Suppressor macrophage treated with lipopolysaccharide for 4 hours (primary cell): Measurements from ENCODE around the gene MRPS27.

Experiments
- DNase-seq: peaks from one replicate; pipeline ENCODE4 v3.0.0-alpha.2; 2020

The MRPS27 gene

GRCh38 chr5:72290356-72291133, 29.5 kb downstream of the MRPS27 start:
- DNase-seq, result no peak

- DNase-seq, result no peak
Observed at GRCh38 chr5:72288924-72289323, 31.1 kb downstream of the MRPS27 start.

GRCh38 chr5:72286798-72287197, 33.2 kb downstream of the MRPS27 start:
- no peak for DNase-seq

- no peak for DNase-seq
Observed at GRCh38 chr5:72285424-72285821, 34.6 kb downstream of the MRPS27 start.

- peak; percentile 35 for DNase-seq
Observed at GRCh38 chr5:72284559-72285423, 35.2 kb downstream of the MRPS27 start.

- no peak for DNase-seq
Observed at GRCh38 chr5:72283358-72283757, 36.7 kb downstream of the MRPS27 start.

- no peak for DNase-seq
Observed at GRCh38 chr5:72282878-72283277, 37.2 kb downstream of the MRPS27 start.

GRCh38 chr5:72281764-72282499, 38.1 kb downstream of the MRPS27 start:
- no peak for DNase-seq

GRCh38 chr5:72281430-72281763, 38.6 kb downstream of the MRPS27 start:
- DNase-seq, result no peak

- peak; percentile 9 for DNase-seq
Observed at GRCh38 chr5:72280581-72281069, 39.4 kb downstream of the MRPS27 start.

GRCh38 chr5:72276219-72276752, 43.8 kb downstream of the MRPS27 start:
- DNase-seq, result no peak

GRCh38 chr5:72273547-72273946, 46.5 kb downstream of the MRPS27 start:
- DNase-seq, result no peak

- no peak for DNase-seq
Observed at GRCh38 chr5:72272398-72272797, 47.6 kb downstream of the MRPS27 start.

GRCh38 chr5:72271702-72272101, 48.3 kb downstream of the MRPS27 start:
- no peak for DNase-seq

- no peak for DNase-seq
Observed at GRCh38 chr5:72270037-72270436, 50.0 kb downstream of the MRPS27 start.

- DNase-seq, result no peak
Observed at GRCh38 chr5:72269411-72269780, 50.6 kb downstream of the MRPS27 start.

- DNase-seq, result peak; percentile 40
Observed at GRCh38 chr5:72268753-72269410, 51.2 kb downstream of the MRPS27 start.

- DNase-seq, result no peak
Observed at GRCh38 chr5:72268260-72268659, 51.8 kb downstream of the MRPS27 start.

GRCh38 chr5:72267685-72268084, 52.4 kb downstream of the MRPS27 start:
- DNase-seq, result no peak

GRCh38 chr5:72266862-72267261, 53.2 kb downstream of the MRPS27 start:
- no peak for DNase-seq

- DNase-seq, result no peak
Observed at GRCh38 chr5:72265032-72265877, 54.8 kb downstream of the MRPS27 start.

- no peak for DNase-seq
Observed at GRCh38 chr5:72256536-72256935, 63.5 kb downstream of the MRPS27 start.
